Measurements from ENCODE around the gene WWOX. TPM values are rescaled to one million over a fixed set of nuclear protein-coding genes. Genes with fewer than 3 reads are reported as not detected.

WWOX gene
- total and polyA plus RNA-seq, 2 of the 13 experiments (the other 11 are each of a cell fraction or from before 2014, with no cell fraction given) = 9.1 to 37.4 TPM

GRCh38 chr16:78749745-78750268 lies 650.4 kb downstream of the WWOX start (continued):
- no peak for TF ChIP-seq MED8 (CRISPR knock-in tag; IDR thresholded peaks at IDR 0.05; ENCODE audit: insufficient replicate concordance)
- no peak for TF ChIP-seq ZNF205 (CRISPR knock-in tag; IDR thresholded peaks at IDR 0.05)
- no peak for TF ChIP-seq ZBTB33 (CRISPR knock-in tag; IDR thresholded peaks at IDR 0.05)

GRCh38 chr16:78750611-78751010 lies 651.2 kb downstream of the WWOX start:
- H3K9ac ChIP-seq (ENCODE audit: insufficient read depth, low read depth, low read length) = no peak overlapping the region
- no peaks in the 10 kb centered on the region for H3K9me3 ChIP-seq (ENCODE audit: low read length)
- no peaks in the 10 kb centered on the region for H3K79me2 ChIP-seq (ENCODE audit: insufficient read depth, low read length)
- TF ChIP-seq RFX1 (IDR thresholded peaks at IDR 0.05) (no peak), ZNF644 (CRISPR knock-in tag; IDR thresholded peaks at IDR 0.05; ENCODE audit: low read depth) (no peak), MLXIP (CRISPR knock-in tag; IDR thresholded peaks at IDR 0.05; ENCODE audit: borderline replicate concordance) (no peak), CHD4 (IDR thresholded peaks at IDR 0.05; ENCODE audit: borderline replicate concordance, low read length) (no peak), MEF2D (CRISPR knock-in tag; IDR thresholded peaks at IDR 0.05) (no peak), KDM3A (CRISPR knock-in tag; IDR thresholded peaks at IDR 0.05; ENCODE audit: low read depth) (no peak), ZNF354B (CRISPR knock-in tag; IDR thresholded peaks at IDR 0.05) (no peak), PRMT3 (CRISPR knock-in tag; IDR thresholded peaks at IDR 0.05; ENCODE audit: borderline replicate concordance, low read depth) (no peak), LCORL (IDR thresholded peaks at IDR 0.05) (no peak), LCORL (CRISPR knock-in tag; IDR thresholded peaks at IDR 0.05) (no peak), SIN3A (IDR thresholded peaks at IDR 0.05; ENCODE audit: borderline replicate concordance, low read depth, low read length) (no peak), NFIB (CRISPR knock-in tag; IDR thresholded peaks at IDR 0.05; ENCODE audit: borderline replicate concordance) (no peak), PAWR (CRISPR knock-in tag; IDR thresholded peaks at IDR 0.05; ENCODE audit: borderline replicate concordance) (no peak), CCDC6 (CRISPR knock-in tag; IDR thresholded peaks at IDR 0.05) (no peak)
- H3K4me2 ChIP-seq (ENCODE audit: low read depth, low read length) = no peak overlapping the region
- H3K27ac ChIP-seq (ENCODE audit: extremely low read length, insufficient read depth, low read length) = no peak overlapping the region
- no peak overlapping the region for H3K4me3 ChIP-seq (replicated peaks in 1 of 3; ENCODE audit: insufficient read depth in 1 of 3, low read depth in 2 of 3, low read length in 3 of 3)
- no TSS peak for BruUV-seq (replicated peaks)
- 91% methylated on average over 8 of the region's 8 CpGs for WGBS (ENCODE audit: low lambda C conversion rate)
- CTCF ChIA-PET (ENCODE audit: low intra/inter-chr PET ratio, low total read pairs) = no interaction called here
- no peaks in the 10 kb centered on the region for H3K27me3 ChIP-seq (ENCODE audit: control insufficient read depth in 1 of 2, insufficient read depth in 2 of 2, low read length in 2 of 2)
- POLR2A ChIA-PET = no interaction called here
- no peaks in the 10 kb centered on the region for H3K36me3 ChIP-seq (replicated peaks in 1 of 2; ENCODE audit: control insufficient read depth in 1 of 2, insufficient read depth in 2 of 2, low read length in 2 of 2)
- in situ Hi-C loops (cut with HindIII; ENCODE audit: extremely low pct_ligation_motif_present, low pct_unique_long_range_greater_than_20kb) = loop anchor here (25.0 kb wide), 1 partner anchor 638 kb away; no protein-coding TSS in a partner anchor
- intact Hi-C loops (cut with micrococcal nuclease; ENCODE audit: unreplicated experiment) = no loop called here
- FAIRE-seq (no peak), DNase-seq (ENCODE audit: low spot score) (no peak), ATAC-seq (no peak)
- H3K4me1 ChIP-seq (ENCODE audit: insufficient read depth, low read length) = peaks cover 6% of the 10 kb centered on the region
- H4K20me1 ChIP-seq (ENCODE audit: insufficient read depth, low read length) = no peaks in the 10 kb centered on the region
- no peak overlapping the region for H2AFZ ChIP-seq (ENCODE audit: low read length)
